H1 (cell line): ENCODE results near the gene CAT. TPM values are rescaled to one million over a fixed set of nuclear protein-coding genes. Genes with fewer than 3 reads are reported as not detected.

ENCODE experiments used
- CTCF ChIA-PET: fragments of 300-600 bp; sonication (Branson Sonifier 250); formaldehyde crosslinking; loops from one replicate; lab custom pipeline; 2021; ENCODE audit not compliant: partially characterized antibody; lab: Charles Lee
- POLR2A ChIA-PET: fragments of 300-600 bp; sonication (Branson Sonifier 250); formaldehyde crosslinking; loops from one replicate; lab custom pipeline; 2021; ENCODE audit warnings: inconsistent platforms; ENCODE audit not compliant: partially characterized antibody; lab: Charles Lee
- DNase-seq, 2 experiments: peaks; one replicate each; pipeline versions ENCODE4 v3.0.0 to v3.0.0-alpha.2; 2010 to 2022; ENCODE audit warnings: low spot score in 2 of 2, low read depth in 1 of 2, mixed read lengths in 1 of 2
- FAIRE-seq: peaks from 2 replicates; lab custom pipeline; 2011; peaks lifted over from hg19 to GRCh38; lab: Jason Lieb, UNC
- H2AFZ ChIP-seq: 2 replicates; pipeline ENCODE4 v1.8.1; 2012; ENCODE audit warnings: low read length, inconsistent platforms
- H2AK5ac ChIP-seq: 2 replicates; pipeline ENCODE4 v1.6.1; 2013; ENCODE audit warnings: low read depth, low read length
- H2BK120ac ChIP-seq: replicated peaks from 2 replicates; pipeline ENCODE3; 2013; ENCODE audit warnings: low read depth, low read length, inconsistent platforms
- H2BK12ac ChIP-seq: 2 replicates; pipeline ENCODE4 v1.6.1; 2013; ENCODE audit warnings: low read depth, low read length
- H2BK15ac ChIP-seq: 2 replicates; pipeline ENCODE4 v1.6.1; 2013; ENCODE audit warnings: low read length
- H2BK20ac ChIP-seq: 2 replicates; pipeline ENCODE4 v1.6.1; 2013; ENCODE audit warnings: low read length
- H2BK5ac ChIP-seq: 2 replicates; pipeline ENCODE4 v1.6.1; 2013; ENCODE audit warnings: low read depth, low read length
- H3K14ac ChIP-seq: 2 replicates; pipeline ENCODE4 v1.6.1; 2013; ENCODE audit warnings: inconsistent platforms; ENCODE audit not compliant: insufficient read length
- H3K18ac ChIP-seq: 2 replicates; pipeline ENCODE4 v1.6.1; 2013; ENCODE audit warnings: low read length; ENCODE audit errors: extremely low read depth
- H3K23ac ChIP-seq: 2 replicates; pipeline ENCODE4 v1.6.1; 2013; ENCODE audit warnings: inconsistent platforms; ENCODE audit not compliant: insufficient read length
- H3K23me2 ChIP-seq: 2 replicates; pipeline ENCODE4 v1.6.1; 2013; ENCODE audit warnings: low read depth, low read length
- H3K27ac ChIP-seq: 2 replicates; pipeline ENCODE4 v1.6.1; 2011; ENCODE audit warnings: low read depth, low read length, inconsistent platforms
- H3K27me3 ChIP-seq, 4 experiments: replicated peaks in 1 of 4; 1 replicate in 1 of 4; 2 replicates in 3 of 4; pipeline versions ENCODE4 v1.6.1 to v1.8.1; 2011 to 2013; ENCODE audit warnings: low read length in 3 of 4, mild to moderate bottlenecking in 3 of 4, inconsistent platforms in 2 of 4, mixed read lengths in 2 of 4, moderate library complexity in 1 of 4; ENCODE audit not compliant: control insufficient read depth in 3 of 4, insufficient read depth in 3 of 4; ENCODE audit errors: extremely low read depth in 1 of 4
- H3K36me3 ChIP-seq, 4 experiments: 2 replicates each; pipeline versions ENCODE4 v1.6.1 to v1.8.1; 2011 to 2013; ENCODE audit warnings: mild to moderate bottlenecking in 4 of 4, low read length in 3 of 4, moderate library complexity in 2 of 4, control low read depth in 1 of 4, inconsistent platforms in 1 of 4; ENCODE audit not compliant: insufficient read depth in 4 of 4, control insufficient read depth in 2 of 4
- H3K4ac ChIP-seq: replicated peaks from 2 replicates; pipeline ENCODE3; 2013; ENCODE audit warnings: low read length, low read depth, mixed read lengths, inconsistent platforms; ENCODE audit not compliant: insufficient read length
- H3K4me1 ChIP-seq, 4 experiments: replicated peaks in 1 of 4; 1 replicate in 1 of 4; 2 replicates in 3 of 4; pipeline versions ENCODE4 v1.6.1 to v1.8.1; 2011 to 2013; ENCODE audit warnings: low read length in 3 of 4, inconsistent platforms in 2 of 4, mixed read lengths in 1 of 4; ENCODE audit not compliant: insufficient read depth in 4 of 4, control insufficient read depth in 3 of 4
- H3K4me2 ChIP-seq, 2 experiments: 2 replicates each; pipeline versions ENCODE4 v1.6.1 to v1.8.1; 2011 to 2013; ENCODE audit warnings: low read depth in 2 of 2, low read length in 2 of 2, control low read depth in 1 of 2, inconsistent platforms in 1 of 2, mild to moderate bottlenecking in 1 of 2; ENCODE audit not compliant: insufficient read depth in 1 of 2
- H3K4me3 ChIP-seq, 4 experiments: fragments of 200-600, 300-600 bp in 1 of 4; sonication (generic), shearing (Covaris generic), sonication (Bioruptor Twin) in 1 of 4; 2 replicates each; pipeline versions ENCODE4 v1.5.1 to v1.8.1; 2011 to 2016; ENCODE audit warnings: low read length in 4 of 4, low read depth in 3 of 4, control low read depth in 2 of 4, inconsistent platforms in 2 of 4, mild to moderate bottlenecking in 2 of 4, mixed read lengths in 1 of 4, moderate library complexity in 1 of 4; ENCODE audit not compliant: insufficient read depth in 2 of 4; ENCODE audit errors: extremely low read depth in 1 of 4
- H3K56ac ChIP-seq: replicated peaks from 2 replicates; pipeline ENCODE3; 2013; ENCODE audit warnings: low read depth, mild to moderate bottlenecking, mixed read lengths, low read length, inconsistent platforms; ENCODE audit not compliant: insufficient read length
- H3K79me1 ChIP-seq: 2 replicates; pipeline ENCODE4 v1.6.1; 2013; ENCODE audit warnings: low read depth, low read length, control low read depth
- H3K79me2 ChIP-seq, 2 experiments: 2 replicates each; pipeline versions ENCODE4 v1.6.1 to v1.8.1; 2012 to 2013; ENCODE audit warnings: low read length in 2 of 2, mild to moderate bottlenecking in 2 of 2, inconsistent platforms in 1 of 2; ENCODE audit not compliant: insufficient read depth in 2 of 2, control insufficient read depth in 1 of 2
- H3K9ac ChIP-seq, 4 experiments: replicated peaks in 1 of 4; 1 replicate in 1 of 4; 2 replicates in 3 of 4; pipeline versions ENCODE4 v1.6.1 to v1.8.1; 2011 to 2013; ENCODE audit warnings: low read depth in 3 of 4, low read length in 3 of 4, control low read depth in 2 of 4, mild to moderate bottlenecking in 2 of 4, moderate library complexity in 2 of 4, inconsistent platforms in 1 of 4; ENCODE audit errors: extremely low read depth in 1 of 4
- H3K9me3 ChIP-seq, 2 experiments: 2 replicates each; pipeline versions ENCODE4 v1.6.1 to v1.8.1; 2012 to 2013; ENCODE audit warnings: mild to moderate bottlenecking in 2 of 2, moderate library complexity in 2 of 2, control low read depth in 1 of 2, inconsistent platforms in 1 of 2, low read depth in 1 of 2, low read length in 1 of 2, mixed read lengths in 1 of 2; ENCODE audit not compliant: insufficient read depth in 2 of 2
- H4K20me1 ChIP-seq, 2 experiments: replicated peaks in 1 of 2; 2 replicates each; pipeline versions ENCODE3 to v1.8.1; 2011 to 2013; ENCODE audit warnings: inconsistent platforms in 2 of 2, low read length in 2 of 2, mild to moderate bottlenecking in 1 of 2; ENCODE audit not compliant: insufficient read depth in 2 of 2, control insufficient read depth in 1 of 2
- H4K5ac ChIP-seq: 2 replicates; pipeline ENCODE4 v1.6.1; 2013; ENCODE audit warnings: low read length, low read depth, mixed read lengths, inconsistent platforms; ENCODE audit not compliant: insufficient read length
- H4K8ac ChIP-seq: 2 replicates; pipeline ENCODE4 v1.8.0; 2013; ENCODE audit warnings: mild to moderate bottlenecking, moderate library complexity, low read length, inconsistent platforms; ENCODE audit not compliant: insufficient read depth; ENCODE audit errors: extremely low read depth
- H4K91ac ChIP-seq: replicated peaks from 2 replicates; pipeline ENCODE3; 2013; ENCODE audit warnings: low read length, mixed read lengths, inconsistent platforms; ENCODE audit not compliant: insufficient read length
- ASH2L ChIP-seq: fragments of 200-600, 300-600 bp; sonication (generic); IDR thresholded peaks from one replicate; pipeline ENCODE4 v1.7.1; 2017; ENCODE audit warnings: low read length
- BACH1 ChIP-seq: IDR thresholded peaks from 2 replicates; pipeline ENCODE4 v1.6.1; 2012; ENCODE audit warnings: low read length, improper control_type of control experiment
- CBX8 ChIP-seq: fragments of 300-800, 300-1000 bp; sonication (generic); IDR thresholded peaks from 2 replicates; pipeline ENCODE4 v1.7.1; 2016; ENCODE audit warnings: low read depth, low read length, borderline replicate concordance
- FOSL1 ChIP-seq: IDR thresholded peaks from 2 replicates; pipeline ENCODE4 v1.6.1; 2011; ENCODE audit warnings: mild to moderate bottlenecking, low read depth, low read length, moderate library complexity; ENCODE audit not compliant: insufficient read depth
- HDAC6 ChIP-seq: IDR thresholded peaks from one replicate; pipeline ENCODE4 v1.7.1; 2012; ENCODE audit warnings: low read depth, mild to moderate bottlenecking, inconsistent platforms, low read length, moderate library complexity
- KDM1A ChIP-seq: fragments of 200-600, 300-600 bp; sonication (generic); IDR thresholded peaks from 2 replicates; pipeline ENCODE4 v1.7.1; 2016; ENCODE audit warnings: mild to moderate bottlenecking, low read length, borderline replicate concordance
- NRF1 ChIP-seq: IDR thresholded peaks from 2 replicates; pipeline ENCODE4 v1.6.1; 2011; ENCODE audit warnings: mild to moderate bottlenecking, low read depth, low read length, improper control_type of control experiment
- RAD21 ChIP-seq, 2 experiments: IDR thresholded peaks in 1 of 2; conservative IDR thresholded peaks in 1 of 2; 2 replicates each; pipeline ENCODE4 v1.6.1; 2011; ENCODE audit warnings: low read depth in 2 of 2, low read length in 2 of 2, improper control_type of control experiment in 1 of 2, inconsistent platforms in 1 of 2, mild to moderate bottlenecking in 1 of 2, moderate library complexity in 1 of 2
- SIRT6 ChIP-seq: IDR thresholded peaks from one replicate; pipeline ENCODE4 v1.7.1; 2012; ENCODE audit warnings: low read length, inconsistent platforms
- SP1 ChIP-seq: IDR thresholded peaks from 2 replicates; pipeline ENCODE4 v1.6.1; 2011; ENCODE audit warnings: low read depth, low read length
- polyA plus RNA-seq, 7 experiments: library from polyadenylated mRNA; depleted of rRNA in 3 of 7; stranded (reverse) in 5 of 7; unstranded in 2 of 7; fragments of >200 nt in 5 of 7; fragments of 200-250 nt in 2 of 7; gene quantifications; 1 replicate in 5 of 7; 2 replicates in 1 of 7; 4 replicates in 1 of 7; pipeline versions ENCODE4 v1.2.1 to v1.2.3, GENCODE V29; 2011 to 2013; ENCODE audit warnings: missing spikeins in 2 of 7, mixed read lengths in 2 of 7
- total RNA-seq: library from RNA; stranded (reverse); fragmentation: NEBNext Ultra II Directional; extraction: Animal tissue kit (Norgen Biotek cat#: 25700); gene quantifications from 2 replicates; pipeline ENCODE4 v1.2.1, GENCODE V29; 2021
- TF ChIP-seq, protein P1 (sequence below), 3 experiments: IDR thresholded peaks; 1 replicate in 2 of 3; 2 replicates in 1 of 3; pipeline versions ENCODE4 v1.5.1 to v1.6.1; 2011; ENCODE audit warnings: low read length in 3 of 3, mild to moderate bottlenecking in 3 of 3, inconsistent platforms in 2 of 3, low read depth in 1 of 3, moderate library complexity in 1 of 3; ENCODE audit not compliant: insufficient read depth in 1 of 3; ENCODE audit errors: control extremely low read depth in 1 of 3

CAT gene
- total and polyA plus RNA-seq, 2 of the 8 experiments (the other 6 are each of a cell fraction or from before 2014, with no cell fraction given): 9.6 to 15.0 TPM

DNA sequence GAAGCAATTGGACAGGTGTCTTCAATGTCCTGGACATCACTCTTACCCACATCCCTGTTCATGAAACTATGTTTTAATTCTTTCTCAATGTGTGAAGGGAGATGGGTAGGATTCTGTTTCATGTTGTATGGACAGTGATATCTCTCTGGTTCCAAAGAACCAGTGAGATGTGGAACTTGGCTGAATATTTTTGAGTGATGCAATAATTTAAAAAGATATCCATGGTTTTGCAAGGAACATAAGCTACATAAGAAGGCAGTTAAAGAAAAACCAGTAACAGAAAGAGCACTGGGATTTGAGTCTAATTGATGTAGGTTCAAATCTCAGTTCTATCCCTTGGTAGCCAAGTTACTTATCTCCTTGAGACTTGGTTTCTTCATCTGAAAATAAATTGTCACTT lies 82.5 kb downstream of the CAT start:
- Histone ChIP-seq H3K23ac (no peak overlapping the region), H4K20me1 (no peaks in the 10 kb centered on the region), H3K79me1 (no peaks in the 10 kb centered on the region), H4K91ac (no peak overlapping the region), H4K5ac (no peak overlapping the region), H3K79me2 (no peaks in the 10 kb centered on the region), H3K4me3 (no peak overlapping the region), H3K18ac (no peak overlapping the region), H4K8ac (no peak overlapping the region), H3K23me2 (no peaks in the 10 kb centered on the region), H3K56ac (no peak overlapping the region), H2BK15ac (no peak overlapping the region), H2AFZ (no peak overlapping the region), H2BK12ac (no peak overlapping the region), H2BK5ac (no peak overlapping the region), H3K36me3 (no peaks in the 10 kb centered on the region), H2BK120ac (no peak overlapping the region), H2BK20ac (no peak overlapping the region), H3K4me1 (no peaks in the 10 kb centered on the region)
- CTCF ChIA-PET: interaction anchor here (7.7 kb wide), 1 partner anchor 9 kb away, joined by 72 read pairs; the partner anchor contains the start of gene ELF5
- DNase-seq (no peak), FAIRE-seq (no peak)
- POLR2A ChIA-PET: no interaction called here
- no peak for TF ChIP-seq SIRT6
- TF ChIP-seq HDAC6: no peak
- no peak for TF ChIP-seq SP1
- TF ChIP-seq CBX8: no peak
- TF ChIP-seq, protein P1, sequence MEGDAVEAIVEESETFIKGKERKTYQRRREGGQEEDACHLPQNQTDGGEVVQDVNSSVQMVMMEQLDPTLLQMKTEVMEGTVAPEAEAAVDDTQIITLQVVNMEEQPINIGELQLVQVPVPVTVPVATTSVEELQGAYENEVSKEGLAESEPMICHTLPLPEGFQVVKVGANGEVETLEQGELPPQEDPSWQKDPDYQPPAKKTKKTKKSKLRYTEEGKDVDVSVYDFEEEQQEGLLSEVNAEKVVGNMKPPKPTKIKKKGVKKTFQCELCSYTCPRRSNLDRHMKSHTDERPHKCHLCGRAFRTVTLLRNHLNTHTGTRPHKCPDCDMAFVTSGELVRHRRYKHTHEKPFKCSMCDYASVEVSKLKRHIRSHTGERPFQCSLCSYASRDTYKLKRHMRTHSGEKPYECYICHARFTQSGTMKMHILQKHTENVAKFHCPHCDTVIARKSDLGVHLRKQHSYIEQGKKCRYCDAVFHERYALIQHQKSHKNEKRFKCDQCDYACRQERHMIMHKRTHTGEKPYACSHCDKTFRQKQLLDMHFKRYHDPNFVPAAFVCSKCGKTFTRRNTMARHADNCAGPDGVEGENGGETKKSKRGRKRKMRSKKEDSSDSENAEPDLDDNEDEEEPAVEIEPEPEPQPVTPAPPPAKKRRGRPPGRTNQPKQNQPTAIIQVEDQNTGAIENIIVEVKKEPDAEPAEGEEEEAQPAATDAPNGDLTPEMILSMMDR (IDR thresholded peaks at IDR 0.05; ENCODE audit: control extremely low read depth in 1 of 3, insufficient read depth in 1 of 3, low read depth in 1 of 3, low read length in 3 of 3): no peak
- TF ChIP-seq FOSL1: no peak
- TF ChIP-seq ASH2L: no peak
- TF ChIP-seq NRF1: no peak
- TF ChIP-seq RAD21 (IDR thresholded peaks at IDR 0.05 in 1 of 2, conservative IDR thresholded peaks at IDR 0.05 in 1 of 2; ENCODE audit: low read depth in 2 of 2, low read length in 2 of 2): no peak
- TF ChIP-seq KDM1A: no peak
- no peak for TF ChIP-seq BACH1
- TF ChIP-seq, all 59 proteins: peak for 0
- Histone ChIP-seq H3K14ac (no peak overlapping the region), H3K4ac (no peak overlapping the region), H3K9me3 (no peaks in the 10 kb centered on the region), H3K4me2 (no peak overlapping the region), H3K27me3 (no peaks in the 10 kb centered on the region), H3K9ac (no peak overlapping the region), H2AK5ac (no peak overlapping the region), H3K27ac (no peak overlapping the region)
